Hematopoietic multipotent progenitor cell treated with erythropoietin and hydrocortisone succinate and interleukin-3 and kit ligand, for 15 days (in vitro differentiated cells): ENCODE results near the gene AIRE.

Experiments used
- DNase-seq: peaks from one replicate; pipeline ENCODE4 v3.0.0-alpha.2; 2015; ENCODE audit warnings: low spot score

AIRE gene

DNA sequence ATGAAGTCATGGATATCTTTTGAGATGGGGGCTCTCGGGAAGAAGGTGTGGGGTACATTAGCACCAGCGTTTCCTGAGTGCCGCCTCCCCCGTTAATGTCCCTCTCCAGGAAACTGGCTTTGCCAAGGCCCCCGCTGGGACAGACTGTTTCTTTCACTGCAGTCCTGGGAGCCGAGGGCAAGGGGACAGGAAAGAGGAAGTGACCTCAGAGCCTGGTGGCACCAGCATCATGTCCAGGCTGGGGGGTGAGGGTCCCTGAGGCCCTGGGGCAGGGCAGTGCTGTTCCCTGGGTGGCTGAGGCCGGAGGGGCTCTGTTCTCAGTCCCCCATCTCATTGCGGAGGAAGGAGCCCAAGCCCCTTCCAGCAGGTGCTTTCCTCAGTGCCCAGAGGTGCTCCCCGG is 20.0 kb downstream of the AIRE start:
- no peak for DNase-seq

DNA sequence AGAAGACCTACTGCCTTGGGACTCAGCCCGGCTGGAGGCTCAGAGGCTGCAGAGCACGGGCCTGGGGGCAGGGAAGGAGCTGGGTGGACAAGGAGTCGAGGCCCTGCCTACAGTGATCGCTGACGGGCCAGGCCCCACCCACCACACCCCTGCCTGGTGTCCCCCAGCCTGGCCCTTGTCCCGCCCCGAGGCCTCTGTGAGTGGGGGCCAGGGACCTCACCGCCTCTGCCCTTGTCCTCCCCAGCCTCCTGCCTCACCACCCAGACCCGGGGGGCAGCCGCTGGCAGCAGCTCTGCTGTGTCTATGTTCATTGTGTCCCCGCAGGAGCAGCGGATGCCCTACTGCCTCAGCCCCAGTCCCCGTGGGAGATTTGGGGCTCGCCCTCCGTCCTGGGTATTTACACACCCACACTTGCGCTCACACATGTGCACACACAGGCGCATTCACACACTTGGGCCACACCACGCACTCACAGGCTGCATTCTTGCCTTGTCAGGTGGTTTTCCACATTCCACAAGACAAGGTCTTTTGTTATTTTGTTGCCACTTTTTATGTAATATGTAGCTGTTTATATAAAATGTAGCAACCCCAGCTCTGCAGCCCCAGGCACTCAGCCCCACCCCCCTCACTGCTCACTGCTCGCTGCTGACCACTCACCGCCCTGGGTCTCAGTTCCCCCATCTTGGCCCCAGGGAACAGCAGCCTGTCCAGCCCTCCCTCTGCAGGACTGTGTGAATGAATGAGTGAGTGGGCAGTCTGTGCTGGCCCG is 21.4 kb downstream of the AIRE start:
- no peak for DNase-seq

DNA sequence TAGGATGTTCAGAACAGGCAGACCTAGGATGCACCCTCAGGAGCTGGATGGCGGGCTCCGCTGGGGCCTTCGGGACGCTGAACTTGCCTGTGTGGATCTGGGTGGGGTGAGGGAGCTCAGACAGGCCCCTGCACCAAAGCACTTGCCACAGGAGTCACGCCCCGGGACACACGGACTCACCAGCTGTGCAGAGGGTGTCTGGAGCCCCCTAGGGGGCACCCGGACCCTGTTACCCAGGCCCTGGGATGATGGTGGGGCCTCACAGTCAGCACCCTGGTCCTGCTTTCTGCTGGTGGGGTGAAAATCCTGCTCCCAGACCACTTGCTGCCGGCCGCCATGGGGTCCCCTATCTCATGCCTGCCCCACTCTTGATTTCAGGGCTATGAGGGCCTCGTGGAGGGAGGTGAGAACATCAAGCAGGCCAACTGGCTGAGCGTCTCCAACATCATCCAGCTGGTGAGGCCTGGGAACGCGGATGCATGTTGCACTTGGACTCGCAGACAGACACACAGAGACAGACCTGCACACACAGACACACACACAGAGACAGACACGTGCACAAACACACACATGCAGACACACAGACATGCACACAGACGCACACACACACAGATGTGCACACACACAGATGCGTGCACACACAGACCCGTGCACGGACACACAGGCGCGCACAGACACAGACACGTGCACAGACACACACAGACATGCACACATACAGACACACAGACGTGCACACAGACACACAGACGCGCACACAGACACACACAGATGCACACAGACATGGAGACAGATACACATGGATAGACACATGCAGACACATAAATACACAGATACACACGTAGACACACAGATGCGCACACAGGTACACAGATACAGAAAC is 25.2 kb downstream of the AIRE start:
- no peak for DNase-seq

DNA sequence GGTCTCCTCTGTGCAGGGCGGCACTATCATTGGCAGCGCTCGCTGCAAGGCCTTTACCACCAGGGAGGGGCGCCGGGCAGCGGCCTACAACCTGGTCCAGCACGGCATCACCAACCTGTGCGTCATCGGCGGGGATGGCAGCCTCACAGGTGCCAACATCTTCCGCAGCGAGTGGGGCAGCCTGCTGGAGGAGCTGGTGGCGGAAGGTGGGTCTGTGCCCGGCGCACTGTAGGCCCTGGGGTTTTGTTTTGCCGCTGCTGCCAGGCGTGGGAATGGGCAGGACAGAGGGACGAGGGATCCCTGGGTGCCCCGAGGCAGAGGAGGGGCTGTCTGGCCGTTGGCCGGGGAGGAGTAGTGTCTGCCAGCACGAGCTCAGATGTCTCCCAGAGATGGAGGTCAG is 26.4 kb downstream of the AIRE start:
- DNase-seq = no peak

DNA sequence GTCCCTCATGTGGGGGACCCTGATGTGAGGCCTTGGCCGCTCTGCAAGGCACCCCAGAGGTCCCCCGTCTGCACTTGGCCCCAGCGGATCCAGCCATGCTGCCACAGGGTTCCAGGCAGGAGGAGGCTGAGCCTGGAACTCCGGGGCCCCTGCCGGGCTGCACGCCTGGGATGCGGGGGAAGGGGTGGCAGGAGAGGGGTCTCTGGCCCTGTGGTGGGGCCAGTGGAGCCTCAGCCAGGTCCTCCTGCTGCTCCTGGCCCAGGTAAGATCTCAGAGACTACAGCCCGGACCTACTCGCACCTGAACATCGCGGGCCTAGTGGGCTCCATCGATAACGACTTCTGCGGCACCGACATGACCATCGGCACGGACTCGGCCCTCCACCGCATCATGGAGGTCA is 27.0 kb downstream of the AIRE start:
- no peak for DNase-seq

DNA sequence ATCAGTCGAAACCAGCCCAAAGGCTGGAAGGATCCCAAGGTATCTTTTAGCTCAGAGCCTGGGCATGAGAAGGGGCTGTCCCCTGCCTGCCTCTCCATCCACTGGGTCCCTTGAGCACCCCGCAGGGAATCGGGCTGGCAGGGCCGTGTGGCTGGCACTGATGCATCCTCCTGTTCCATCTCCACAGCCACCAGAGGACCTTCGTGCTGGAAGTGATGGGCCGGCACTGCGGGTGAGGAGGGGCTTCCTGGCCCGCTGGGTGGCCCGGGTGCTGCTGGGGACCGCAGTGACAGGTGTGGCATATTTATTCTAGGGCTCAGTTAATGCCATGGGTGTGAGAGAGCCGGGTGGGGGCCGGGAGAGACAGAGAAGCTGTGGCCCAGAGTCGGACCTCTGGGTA is 27.8 kb downstream of the AIRE start:
- no peak for DNase-seq

DNA sequence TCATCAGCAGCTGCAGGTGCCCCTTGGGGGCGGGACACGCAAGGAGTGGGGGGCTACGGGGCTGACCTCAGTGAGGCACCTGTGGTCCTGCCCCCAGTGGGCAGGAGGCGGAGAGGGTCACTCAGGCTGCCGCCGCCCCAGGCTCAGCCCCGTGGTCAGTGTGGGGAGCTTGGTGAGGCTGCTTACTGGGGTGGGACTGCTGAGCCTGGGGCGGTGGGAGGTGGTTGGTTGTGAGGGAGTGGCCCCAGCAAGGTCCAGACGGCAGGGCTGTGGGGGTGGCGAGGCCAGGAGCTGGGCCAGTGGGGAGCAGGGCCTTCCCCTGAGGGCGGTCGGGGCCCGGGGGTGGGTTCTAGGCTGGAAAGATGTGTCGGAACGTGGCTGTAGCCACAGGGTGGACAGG is 28.5 kb downstream of the AIRE start:
- no peak for DNase-seq

DNA sequence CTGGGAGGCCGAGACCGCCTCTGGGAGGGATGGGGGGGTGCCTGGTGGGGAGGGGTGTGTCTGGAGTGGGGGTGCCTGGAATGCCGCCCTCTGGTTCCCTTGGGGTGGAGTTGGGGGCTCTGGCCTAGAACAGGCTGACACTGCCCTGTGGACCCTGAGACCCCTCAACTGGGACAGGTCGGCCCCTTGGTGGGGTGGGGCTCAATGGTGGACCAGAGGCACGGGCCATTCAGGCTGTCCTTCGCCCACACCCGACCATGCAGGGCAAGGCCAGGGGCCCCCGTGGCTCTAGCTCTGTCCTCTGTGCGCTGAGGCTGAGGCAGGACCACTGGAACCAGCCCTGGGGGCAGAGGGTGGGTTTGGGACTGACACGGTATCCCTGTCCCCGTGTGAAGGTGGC is 28.9 kb downstream of the AIRE start:
- no peak for DNase-seq

DNA sequence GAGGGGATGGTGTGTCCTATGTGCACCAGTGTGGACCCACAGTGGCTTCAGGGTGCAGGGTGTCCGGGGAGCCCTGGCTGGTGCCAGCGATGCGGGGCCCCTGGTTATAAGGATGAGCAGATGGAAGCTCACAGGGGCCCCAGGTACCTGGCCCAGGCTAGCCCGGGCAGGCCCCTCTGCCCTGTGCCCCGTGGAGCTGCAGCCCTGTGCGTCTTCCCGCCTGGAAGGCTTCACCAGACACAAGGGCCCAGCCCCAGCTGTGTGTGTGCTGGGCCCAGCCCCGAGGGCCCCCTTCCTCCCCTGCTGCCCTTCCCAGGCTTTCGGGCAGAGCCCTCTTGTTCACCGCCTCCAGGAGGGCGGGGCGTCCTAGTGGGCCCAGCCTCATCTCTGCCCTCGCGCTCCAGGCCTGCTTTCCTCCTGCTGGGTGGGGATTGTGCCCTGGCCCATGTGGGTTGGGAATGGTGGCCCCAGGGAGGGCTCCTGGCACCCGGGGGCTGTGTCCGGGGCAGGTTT is 30.1 kb downstream of the AIRE start:
- DNase-seq = no peak

DNA sequence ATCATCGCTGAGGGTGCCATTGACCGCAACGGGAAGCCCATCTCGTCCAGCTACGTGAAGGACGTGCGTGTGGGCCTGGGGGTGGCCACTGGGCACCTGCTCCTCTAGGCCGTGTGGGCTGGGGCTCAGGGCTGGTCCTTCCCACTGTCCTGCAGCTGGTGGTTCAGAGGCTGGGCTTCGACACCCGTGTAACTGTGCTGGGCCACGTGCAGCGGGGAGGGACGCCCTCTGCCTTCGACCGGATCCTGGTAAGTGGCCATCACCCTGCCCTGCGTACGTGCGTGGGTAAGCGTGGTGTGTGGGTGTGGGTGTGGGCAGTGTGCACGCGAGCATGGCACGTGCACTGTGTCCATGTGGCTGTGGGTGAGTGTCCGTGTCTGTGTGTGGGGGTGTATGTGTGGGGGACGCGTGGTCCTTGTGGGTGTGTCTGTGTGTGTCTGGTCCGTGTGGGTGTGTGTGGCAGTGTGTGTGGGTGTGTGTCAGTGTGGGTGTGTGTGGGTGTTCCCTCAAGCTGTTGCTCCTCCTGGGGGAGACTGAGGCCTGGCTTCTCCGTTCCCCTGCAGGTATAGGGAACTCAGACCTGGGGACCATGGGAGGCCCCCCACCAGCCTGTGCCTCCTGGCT is 30.7 kb downstream of the AIRE start:
- no peak for DNase-seq

DNA sequence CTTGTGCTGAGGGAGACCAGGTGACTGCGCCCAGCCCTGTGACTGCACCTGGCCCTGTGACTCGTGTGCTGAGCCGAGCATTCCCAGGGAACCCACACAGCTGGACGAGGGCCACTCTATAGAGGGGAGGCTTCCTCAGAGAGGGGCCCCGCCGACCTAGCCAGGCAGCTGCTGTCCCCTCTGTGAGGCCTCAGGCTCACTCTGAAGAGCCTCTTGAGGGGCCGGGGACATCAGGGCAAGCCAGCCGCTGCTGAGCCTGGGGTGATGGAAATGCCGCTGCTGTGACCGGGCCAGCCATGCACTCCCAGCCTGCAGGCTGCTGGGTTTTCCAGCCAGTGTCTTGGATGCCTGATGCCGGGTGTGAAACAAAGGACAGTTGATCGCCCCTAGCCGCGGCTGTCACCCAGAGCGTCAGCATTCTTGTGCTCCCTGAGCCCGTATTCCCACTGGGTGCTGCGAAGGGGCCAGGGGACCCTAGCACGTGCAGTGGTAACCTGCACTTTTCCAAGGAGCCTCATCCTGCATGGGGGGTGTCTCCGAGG is 31.6 kb downstream of the AIRE start:
- DNase-seq = no peak

DNA sequence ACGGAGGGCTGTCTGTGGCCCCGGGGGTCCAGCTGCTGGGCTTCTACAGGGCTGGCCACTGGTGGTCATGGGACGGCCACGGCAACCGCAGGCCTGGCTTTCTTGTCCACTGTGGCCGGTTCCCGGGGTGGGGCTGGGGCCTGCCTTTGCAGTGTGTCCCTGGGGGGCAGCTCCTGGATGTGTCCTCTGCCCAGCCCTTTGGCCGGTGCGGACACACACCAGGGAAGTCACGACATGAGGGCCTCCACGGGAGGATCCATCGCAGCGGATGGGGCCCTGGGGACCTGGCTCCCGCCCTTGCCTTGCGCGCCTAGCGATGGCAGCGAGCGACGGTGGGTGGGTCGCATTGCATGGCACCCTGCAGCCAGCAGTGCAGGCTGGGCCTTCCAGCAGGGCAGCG is 32.2 kb downstream of the AIRE start:
- no peak for DNase-seq

DNA sequence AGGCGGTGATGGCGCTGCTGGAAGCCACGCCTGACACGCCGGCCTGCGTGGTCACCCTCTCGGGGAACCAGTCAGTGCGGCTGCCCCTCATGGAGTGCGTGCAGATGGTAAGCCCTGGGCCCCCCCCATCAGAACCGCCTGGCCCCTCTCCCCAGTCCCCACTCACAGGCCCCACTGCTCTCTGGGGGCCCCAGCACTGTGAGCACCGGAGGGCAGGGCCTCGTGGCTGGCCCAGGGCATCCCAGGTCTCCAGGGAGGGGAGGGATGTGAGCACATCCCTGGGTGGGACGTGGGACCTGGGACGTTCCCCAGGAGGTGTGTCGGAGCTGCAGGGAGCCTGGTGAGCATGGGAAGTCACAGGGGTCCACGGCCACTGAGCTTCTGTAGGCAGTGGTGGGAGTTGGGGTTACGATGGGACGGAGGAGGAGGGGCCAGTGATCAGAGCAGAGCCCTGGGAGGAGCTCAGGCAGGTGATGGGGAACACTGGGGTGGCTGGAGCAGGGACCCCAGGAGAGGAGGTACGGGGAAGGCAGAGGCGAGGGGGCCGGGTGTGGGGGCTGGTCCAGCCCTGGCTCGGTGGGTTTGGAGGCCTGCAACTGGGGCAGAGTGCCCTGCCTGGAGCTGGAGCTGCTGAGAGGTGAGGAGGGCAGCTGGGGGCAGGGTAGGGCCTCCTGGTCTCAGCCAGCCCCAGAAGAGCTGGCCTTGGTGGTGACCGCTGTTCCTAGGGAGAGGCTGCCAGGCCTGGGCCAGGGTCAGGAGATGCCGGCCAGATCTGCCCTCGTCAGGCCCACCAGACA is 33.0 kb downstream of the AIRE start:
- no peak for DNase-seq

DNA sequence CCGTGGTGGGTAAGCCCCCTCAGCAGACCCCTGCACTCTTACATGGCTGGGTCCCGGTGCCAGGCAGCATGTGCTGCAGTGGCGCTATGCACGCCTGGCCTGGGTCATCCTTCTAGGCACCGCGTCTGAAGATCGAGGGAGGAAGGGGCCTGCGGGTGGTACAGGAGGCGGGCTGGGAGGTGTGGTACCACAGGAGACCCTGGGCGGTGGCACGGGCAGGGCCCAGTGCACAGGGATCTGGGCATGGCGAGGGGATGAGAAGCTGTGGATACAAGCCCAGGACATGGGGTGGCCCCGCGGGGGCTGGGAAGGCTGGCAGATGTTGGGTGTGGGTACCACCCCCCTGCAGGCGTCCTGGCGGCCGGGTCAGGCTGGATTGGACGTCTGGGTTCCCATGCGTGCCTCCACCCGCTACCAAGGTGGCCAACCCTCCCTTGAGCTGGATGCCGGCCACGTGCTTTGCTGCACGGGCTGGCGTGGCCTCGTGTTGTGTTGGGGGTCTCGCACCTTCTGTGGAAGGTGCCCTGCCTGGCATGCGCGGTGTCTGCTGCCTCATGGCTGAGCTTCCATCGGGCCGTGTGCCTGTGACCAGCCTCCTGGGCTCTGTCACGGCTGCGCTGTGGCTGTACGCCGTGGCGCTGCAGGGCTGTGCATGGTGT is 33.9 kb downstream of the AIRE start:
- DNase-seq = no peak

DNA sequence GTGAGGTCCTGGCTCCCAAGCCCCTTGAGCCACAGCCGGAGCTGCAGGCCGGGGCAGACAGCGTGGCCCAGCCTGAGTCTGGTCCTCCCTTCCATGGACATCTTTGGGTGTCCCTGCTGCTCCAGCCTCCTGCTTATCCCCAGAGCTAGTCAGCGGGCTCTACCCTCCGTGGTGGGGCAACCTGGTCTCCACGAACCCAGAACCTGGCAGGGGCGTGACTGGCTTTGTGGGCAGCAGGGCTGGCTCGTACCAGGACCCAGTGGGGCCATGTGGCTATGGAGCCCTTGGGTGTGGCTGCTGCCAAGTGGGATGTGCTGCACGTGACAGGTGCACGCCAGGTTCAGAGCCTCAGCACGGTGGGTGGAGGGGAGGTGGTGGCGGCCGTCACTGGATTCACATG is 35.2 kb downstream of the AIRE start:
- no peak for DNase-seq

DNA sequence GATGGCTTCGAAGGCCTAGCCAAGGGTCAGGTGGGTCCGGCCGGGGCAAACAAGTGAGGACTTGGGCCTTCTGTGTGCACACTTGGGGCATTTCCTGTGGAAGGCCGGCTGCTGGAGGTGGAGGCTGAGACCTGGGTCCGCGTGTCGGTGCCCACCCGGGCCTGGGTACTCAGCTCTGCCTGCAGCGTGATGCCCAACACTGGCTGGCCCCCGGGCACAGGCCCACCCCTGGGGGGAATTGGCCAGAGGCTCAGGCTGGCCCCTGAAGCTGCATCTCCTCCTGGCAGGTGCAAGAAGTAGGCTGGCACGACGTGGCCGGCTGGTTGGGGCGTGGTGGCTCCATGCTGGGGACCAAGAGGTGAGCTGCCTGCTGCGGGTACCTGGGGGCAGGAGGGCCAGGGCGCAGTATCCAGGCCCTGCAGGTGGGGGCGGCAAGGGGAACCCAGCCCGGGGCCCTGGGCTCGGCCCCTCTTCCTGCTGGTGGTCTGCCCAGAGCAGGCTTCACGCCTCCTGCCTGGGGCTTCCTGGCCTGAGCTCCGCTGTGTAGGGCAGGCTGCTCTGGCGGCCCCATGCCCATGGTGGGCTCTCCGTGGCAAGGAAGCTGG is 36.3 kb downstream of the AIRE start:
- no peak for DNase-seq

DNA sequence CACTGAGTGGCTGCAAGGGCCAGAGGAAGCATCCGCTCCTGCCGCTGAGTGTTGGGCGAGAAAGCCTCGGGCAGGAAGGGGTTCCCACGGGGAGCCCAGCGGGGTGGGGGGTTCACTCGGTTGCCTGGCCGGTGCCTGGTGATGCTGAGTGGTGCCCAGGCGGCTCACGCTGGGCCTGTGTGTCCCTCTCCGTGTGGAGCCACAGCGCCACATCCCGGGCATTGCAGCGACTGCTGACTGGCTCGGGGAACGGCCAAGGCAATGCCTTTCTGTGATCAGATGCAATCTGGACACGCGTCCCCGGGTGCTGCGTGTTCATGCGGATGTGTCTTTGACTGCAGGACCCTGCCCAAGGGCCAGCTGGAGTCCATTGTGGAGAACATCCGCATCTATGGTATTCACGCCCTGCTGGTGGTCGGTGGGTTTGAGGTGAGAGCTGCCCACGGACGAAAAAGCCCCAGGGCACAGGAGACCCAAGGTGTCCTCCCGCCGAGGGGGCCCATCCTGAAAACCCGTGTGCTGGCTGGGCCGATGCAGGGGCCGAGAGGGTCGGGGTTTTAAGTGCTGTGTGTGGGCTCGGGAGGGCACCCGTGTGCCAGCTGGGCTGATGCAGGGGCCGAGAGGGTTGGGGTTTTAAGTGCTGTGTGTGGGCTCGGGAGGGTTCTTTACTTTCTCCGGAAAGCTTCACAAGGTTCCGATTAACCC is 37.1 kb downstream of the AIRE start:
- no peak for DNase-seq

DNA sequence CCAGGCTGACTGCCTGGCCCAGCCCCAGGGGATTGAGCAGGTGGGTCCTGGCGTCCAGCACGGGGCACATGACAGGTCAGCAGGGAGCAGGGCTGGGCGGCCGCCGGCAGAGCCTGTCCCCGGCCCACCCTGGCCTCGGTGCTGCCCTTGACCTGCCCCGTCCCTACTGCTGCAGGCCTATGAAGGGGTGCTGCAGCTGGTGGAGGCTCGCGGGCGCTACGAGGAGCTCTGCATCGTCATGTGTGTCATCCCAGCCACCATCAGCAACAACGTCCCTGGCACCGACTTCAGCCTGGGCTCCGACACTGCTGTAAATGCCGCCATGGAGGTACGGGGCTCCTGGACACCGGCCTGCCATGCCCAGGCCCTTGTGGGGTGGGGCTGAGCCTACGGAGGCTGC is 37.9 kb downstream of the AIRE start:
- DNase-seq = no peak

DNA sequence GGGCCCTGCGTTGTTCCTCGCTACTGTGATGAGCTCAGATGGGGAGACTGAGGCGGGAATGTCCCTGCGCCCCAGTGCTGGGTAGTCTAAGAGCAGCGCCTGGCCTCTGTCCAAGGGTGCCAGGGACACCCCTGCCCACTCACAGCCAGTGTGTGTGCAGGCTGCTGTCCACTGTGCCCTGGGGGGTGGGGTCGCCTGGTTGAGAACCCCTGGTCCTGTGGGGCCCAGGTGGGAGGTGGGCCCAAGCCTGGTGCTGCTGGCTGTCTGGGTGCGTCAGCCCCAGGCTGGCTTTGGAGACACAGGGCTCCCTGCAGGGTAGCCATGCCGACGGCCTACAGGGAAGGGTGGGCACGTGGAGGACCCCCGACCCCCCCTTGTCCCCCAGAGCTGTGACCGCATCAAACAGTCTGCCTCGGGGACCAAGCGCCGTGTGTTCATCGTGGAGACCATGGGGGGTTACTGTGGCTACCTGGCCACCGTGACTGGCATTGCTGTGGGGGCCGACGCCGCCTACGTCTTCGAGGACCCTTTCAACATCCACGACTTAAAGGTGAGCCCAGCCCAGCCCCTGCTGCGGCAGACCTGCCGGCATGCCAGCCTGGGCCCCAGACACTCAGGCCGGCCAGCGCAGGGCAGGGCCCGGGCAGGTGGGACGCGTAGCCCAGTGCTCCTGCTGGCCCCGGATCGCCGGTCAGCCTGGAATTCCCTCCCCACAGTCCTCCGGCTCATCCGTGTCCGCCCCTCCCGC is 38.6 kb downstream of the AIRE start:
- DNase-seq = no peak

DNA sequence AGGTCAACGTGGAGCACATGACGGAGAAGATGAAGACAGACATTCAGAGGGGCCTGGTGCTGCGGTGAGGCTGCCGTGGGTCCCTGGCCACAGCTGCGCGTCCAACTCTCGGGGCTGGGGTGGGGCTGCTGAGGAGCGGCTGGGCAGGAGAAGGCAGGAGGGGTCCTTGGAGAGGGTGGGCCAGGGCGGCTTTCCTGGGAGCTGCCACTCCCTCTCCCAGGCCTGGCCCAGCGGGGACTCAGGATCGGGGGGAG is 39.1 kb downstream of the AIRE start:
- DNase-seq = no peak
